Measurements from ENCODE around the gene CAPZB.
"Not testable (repeated sequence)": the region's sequence is repeated elsewhere in the genome, so short reads cannot be mapped to it uniquely, and the experiment has no call there.

The CAPZB gene

DNA sequence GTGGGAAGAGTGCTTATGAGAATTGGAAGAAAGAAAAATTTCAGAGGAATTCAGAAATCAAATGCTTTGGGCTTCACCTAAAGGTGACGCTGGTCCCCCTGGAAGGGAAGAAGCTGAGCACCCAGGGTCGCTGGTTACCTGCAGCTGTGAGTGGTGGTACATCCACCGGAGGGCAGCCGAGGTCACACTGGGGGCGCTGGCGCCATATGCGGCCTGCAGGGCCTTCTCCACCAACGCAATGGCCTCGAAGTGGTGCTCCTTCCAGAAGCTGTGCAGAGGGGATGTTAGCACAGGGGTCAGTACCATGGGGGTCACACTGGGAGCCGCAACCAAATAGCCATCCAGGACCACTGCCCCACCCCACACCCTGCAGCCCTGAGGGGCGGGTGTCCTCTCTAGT lies 179.5 kb downstream of the CAPZB start:
- no peak for DNase-seq

DNA sequence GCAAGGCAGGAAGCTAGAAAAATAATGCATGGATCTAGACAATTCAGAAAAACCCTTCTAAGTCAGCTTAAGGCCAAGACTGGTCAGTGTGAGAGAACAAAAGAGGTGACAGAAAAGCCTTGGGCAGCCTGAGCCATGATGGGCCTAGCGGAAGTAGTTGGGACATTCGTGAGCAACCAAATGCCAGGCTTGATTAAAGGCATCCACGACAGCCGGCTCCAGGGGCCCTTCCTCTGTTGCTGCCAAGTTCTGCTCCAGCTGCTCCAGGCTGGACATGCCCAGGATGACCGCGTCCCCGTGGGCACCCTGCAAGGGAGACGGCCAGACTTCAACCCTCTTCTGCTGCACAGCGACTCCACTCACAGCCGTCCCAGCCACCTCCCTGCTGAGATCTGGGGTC lies 181.3 kb downstream of the CAPZB start:
- not testable (repeated sequence) for DNase-seq

DNA sequence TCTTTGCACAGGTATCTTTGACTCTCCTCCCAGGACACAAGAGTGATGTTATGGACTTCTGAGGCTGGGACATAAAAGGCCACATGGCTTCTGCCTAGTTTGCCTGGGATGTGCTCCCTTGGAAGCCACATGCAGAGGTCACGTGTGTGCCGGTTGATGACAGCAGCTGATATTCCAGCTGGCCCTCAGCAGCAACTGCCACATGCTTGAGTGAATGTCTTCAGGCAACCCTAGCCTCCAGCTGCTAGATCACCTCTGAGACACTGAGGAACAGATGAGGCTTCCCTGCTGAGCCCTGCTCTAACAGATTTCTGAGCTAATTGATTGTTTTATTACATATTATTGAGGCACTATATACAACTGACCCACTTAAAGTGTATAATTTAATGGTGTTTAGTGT lies 185.1 kb downstream of the CAPZB start:
- no peak for DNase-seq

DNA sequence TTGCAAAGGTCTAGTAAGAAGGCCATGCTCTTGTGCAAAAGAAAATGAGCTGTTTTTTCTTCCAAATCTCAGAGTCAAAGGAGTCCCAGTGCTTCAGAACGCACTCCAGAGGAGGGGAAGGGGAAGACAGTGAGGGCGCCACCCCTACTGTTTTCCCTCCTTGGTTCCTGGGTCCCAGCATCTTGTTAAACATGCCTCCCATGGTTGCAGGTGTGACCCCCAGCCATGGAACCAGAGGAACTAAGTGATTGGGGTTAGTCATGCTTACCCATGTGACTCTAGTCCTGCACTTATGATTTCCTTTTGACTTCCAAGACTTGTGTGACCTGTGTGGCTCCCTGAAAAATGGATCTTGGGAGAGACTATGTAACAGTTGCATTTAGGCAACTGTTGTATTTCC lies 190.7 kb downstream of the CAPZB start:
- no peak for DNase-seq

DNA sequence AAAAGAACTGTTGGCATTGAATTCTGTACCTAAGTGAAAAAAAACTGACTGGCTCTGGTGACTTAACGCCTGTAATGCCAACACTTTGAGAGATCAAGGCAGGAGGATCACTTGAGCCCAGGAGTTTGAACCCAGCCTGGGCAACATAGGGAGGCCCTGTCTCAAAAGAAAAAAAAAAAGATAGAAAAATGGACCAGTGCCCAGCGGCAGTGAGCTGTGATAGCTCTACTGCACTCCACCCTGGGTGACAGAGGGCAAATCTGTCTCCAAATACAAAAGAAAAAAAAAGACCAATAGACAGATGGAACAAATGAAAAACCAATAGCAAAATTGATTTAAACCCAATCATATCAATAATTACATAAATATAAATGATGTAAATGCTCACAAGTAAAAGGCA lies 196.1 kb downstream of the CAPZB start:
- no peak for DNase-seq
